ENCODE measurements around the gene TMLHE.
"Not testable (repeated sequence)": the region's sequence is repeated elsewhere in the genome, so short reads cannot be mapped to it uniquely, and the experiment has no call there.

The TMLHE gene

GRCh38 chrX:155491421-155491820, 121.3 kb downstream of the TMLHE start:
- DNase-seq (ENCODE audit: low spot score), result not testable (repeated sequence)

GRCh38 chrX:155477136-155477535, 135.6 kb downstream of the TMLHE start:
- not testable (repeated sequence) for DNase-seq (ENCODE audit: low spot score)

- DNase-seq (ENCODE audit: low spot score), result not testable (repeated sequence)
Observed at GRCh38 chrX:155466269-155466938, 146.3 kb downstream of the TMLHE start.

GRCh38 chrX:155460501-155460900, 152.3 kb downstream of the TMLHE start:
- not testable (repeated sequence) for DNase-seq (ENCODE audit: low spot score)

DNA sequence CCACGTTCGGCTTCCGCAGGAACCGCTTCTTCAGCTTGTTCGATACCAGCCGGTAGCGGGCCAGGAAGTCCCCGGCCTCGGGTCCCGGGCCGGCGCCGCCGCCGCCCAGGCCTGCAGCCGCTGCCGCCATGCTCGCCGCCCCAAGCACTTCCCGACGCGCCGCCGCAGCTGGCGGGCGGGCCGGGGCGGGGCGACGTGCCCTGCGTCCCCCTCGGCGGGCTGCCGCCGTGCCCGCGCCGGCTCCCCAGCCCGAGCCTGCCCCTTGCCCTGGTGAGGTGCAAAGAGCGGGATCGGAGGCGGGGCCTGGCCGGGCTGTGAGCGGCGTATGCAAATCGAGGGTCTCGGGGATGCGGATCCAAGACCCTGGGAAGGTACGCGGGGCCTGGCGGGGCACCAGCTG, 154.3 kb downstream of the TMLHE start, which contains the start of gene F8A3:
Gene F8A3 (minus strand): TSS at position 150 of the 400 bp plus-strand sequence. CDS start 20 bp downstream, at position 130.
- not testable (repeated sequence) for DNase-seq (ENCODE audit: low spot score)

- DNase-seq (ENCODE audit: low spot score), result not testable (repeated sequence)
Observed at GRCh38 chrX:155457761-155458447, 154.8 kb downstream of the TMLHE start.

DNA sequence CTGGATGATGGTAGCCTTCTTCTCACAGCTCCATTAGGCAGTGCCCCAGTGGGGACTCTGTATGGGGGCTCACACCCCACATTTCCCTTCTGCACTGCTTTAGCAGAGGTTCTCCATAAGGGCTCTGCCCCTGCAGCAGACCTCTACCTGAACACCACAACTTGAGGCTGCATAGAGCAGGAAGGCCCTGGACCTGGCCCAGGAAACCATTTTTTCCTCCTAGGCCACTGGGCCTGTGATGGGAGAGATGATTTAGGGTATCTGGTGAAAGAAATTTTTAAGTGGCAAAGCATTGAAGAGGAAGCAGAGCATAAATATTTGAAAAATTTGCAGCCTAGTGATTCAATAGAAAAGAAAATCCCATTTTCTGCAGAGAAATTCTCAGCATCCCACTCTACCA, 171.7 kb downstream of the TMLHE start:
- DNase-seq (ENCODE audit: low spot score), result no peak

Data from COLO829 (cell line).